ENCODE measurements around the gene EXOG. TPM values are rescaled to one million over a fixed set of nuclear protein-coding genes. Genes with fewer than 3 reads are reported as not detected.

EXOG gene
- total RNA-seq, 2 donors from 2014 or later, result 6.1 to 12.0 TPM

GRCh38 chr3:38497031-38497430, 891 bp downstream of the EXOG start:
- intact Hi-C loops (cut with DNase I), result no loop called here
- Histone ChIP-seq H3K4me1 (no peaks in the 10 kb centered on the region), H3K36me3 (no peaks in the 10 kb centered on the region), H3K4me3 (peak overlapping the region; percentile 58), H3K9ac (ENCODE audit: low read depth in 2 of 2, low read length in 2 of 2) (peak overlapping the region in 1 of 2 donors; percentile 30), H3K9me3 (no peaks in the 10 kb centered on the region), H3K27ac (no peak overlapping the region), H3K27me3 (no peaks in the 10 kb centered on the region)
- TF ChIP-seq CTCF (IDR thresholded peaks at IDR 0.05), result no peak
- DNase-seq, result no peak

DNA sequence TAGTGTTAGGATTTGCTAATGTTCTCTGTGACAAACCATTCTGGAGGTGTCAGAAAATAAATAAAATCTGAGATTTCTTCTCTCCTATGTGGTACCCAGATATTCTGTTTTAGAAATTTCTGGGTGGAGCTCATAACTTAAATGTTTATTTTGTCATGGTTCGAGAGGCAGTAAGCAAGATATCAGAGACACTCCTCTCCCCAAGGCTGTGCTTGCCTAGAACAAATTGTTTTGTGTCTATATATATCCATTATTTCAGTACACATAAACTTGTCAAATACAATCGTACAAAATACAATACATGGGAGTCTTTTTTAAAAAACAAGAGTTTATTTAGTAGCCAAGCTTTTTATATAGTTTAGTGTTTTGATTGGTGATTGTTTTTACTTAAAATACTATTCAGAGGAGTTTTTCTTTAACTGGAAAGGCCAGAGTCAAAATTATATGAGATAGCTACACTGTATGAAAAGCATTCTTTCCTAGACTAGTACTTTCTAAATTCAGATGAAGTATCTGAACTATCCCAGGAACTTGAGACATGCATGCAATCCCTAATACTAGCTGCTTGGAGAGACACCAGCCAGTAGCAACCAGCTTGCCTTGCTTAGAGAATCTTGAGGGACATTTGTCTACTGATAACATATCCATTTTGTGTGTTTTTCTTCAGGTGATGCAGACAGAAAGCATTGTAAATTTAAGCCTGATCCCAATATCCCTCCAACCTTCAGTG, 4.7 kb downstream of the EXOG start:
- intact Hi-C loops (cut with DNase I), result no loop called here
- Histone ChIP-seq H3K4me1 (no peaks in the 10 kb centered on the region), H3K27ac (no peak overlapping the region), H3K36me3 (no peaks in the 10 kb centered on the region), H3K9me3 (no peaks in the 10 kb centered on the region), H3K27me3 (no peaks in the 10 kb centered on the region), H3K4me3 (no peak overlapping the region), H3K9ac (ENCODE audit: low read depth in 2 of 2, low read length in 2 of 2) (no peak overlapping the region)
- no peak for TF ChIP-seq CTCF (IDR thresholded peaks at IDR 0.05)
- no peak for DNase-seq

DNA sequence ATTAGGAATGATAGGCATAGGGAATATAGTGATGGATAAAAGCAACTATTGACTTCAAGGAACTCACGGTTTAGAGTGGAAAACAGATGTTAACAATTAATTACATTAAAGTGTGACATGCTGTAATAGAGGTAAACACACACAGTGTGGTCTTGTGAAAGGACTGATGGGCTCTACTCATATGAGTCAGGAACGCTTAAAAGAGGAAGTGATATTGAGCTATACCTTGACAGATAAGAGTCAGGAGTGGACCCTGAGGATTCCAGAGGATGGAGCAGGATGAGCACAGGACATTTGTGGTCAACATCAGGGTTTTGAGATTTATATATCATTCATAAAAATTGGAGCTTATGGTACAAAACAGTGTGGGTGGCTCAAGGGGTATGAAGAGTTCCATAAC, 11.0 kb downstream of the EXOG start:
- no peak for TF ChIP-seq CTCF (IDR thresholded peaks at IDR 0.05)
- Histone ChIP-seq H3K4me3 (no peak overlapping the region), H3K27ac (no peak overlapping the region), H3K9ac (ENCODE audit: low read depth in 2 of 2, low read length in 2 of 2) (no peak overlapping the region), H3K4me1 (no peaks in the 10 kb centered on the region), H3K36me3 (no peaks in the 10 kb centered on the region), H3K9me3 (no peaks in the 10 kb centered on the region), H3K27me3 (no peaks in the 10 kb centered on the region)
- intact Hi-C loops (cut with DNase I), result no loop called here
- DNase-seq, result no peak

DNA sequence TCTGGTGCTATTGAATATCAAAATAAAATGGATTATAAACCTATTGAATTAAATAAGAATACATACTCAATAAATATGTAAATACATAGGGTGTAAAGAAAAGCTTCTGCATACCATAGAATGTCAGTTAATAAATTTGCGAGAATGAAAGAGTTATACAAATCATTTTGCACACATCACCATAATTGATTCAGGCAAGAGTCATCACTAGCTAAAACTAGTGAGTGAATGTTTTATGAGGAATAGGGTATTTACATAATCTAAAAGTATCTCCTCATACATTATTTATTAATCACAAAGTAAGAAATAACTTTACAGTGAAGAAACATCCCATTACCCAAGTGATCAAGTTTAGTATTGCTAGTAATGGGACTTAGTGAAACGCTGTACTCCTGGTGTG, 13.6 kb downstream of the EXOG start:
- no peaks in the 10 kb centered on the region for H3K4me1 ChIP-seq
- H3K36me3 ChIP-seq, result no peaks in the 10 kb centered on the region
- H3K27ac ChIP-seq, result no peak overlapping the region
- no peaks in the 10 kb centered on the region for H3K9me3 ChIP-seq
- intact Hi-C loops (cut with DNase I), result no loop called here
- no peak for TF ChIP-seq CTCF (IDR thresholded peaks at IDR 0.05)
- no peak overlapping the region for H3K9ac ChIP-seq (ENCODE audit: low read depth in 2 of 2, low read length in 2 of 2)
- no peaks in the 10 kb centered on the region for H3K27me3 ChIP-seq
- H3K4me3 ChIP-seq, result no peak overlapping the region
- DNase-seq, result no peak

GRCh38 chr3:38510631-38511030, 14.5 kb downstream of the EXOG start:
- Histone ChIP-seq H3K27me3 (no peaks in the 10 kb centered on the region), H3K27ac (no peak overlapping the region), H3K9ac (ENCODE audit: low read depth in 2 of 2, low read length in 2 of 2) (no peak overlapping the region), H3K4me1 (no peaks in the 10 kb centered on the region), H3K4me3 (no peak overlapping the region), H3K36me3 (no peaks in the 10 kb centered on the region), H3K9me3 (no peaks in the 10 kb centered on the region)
- intact Hi-C loops (cut with DNase I), result no loop called here
- no peak for TF ChIP-seq CTCF (IDR thresholded peaks at IDR 0.05)
- no peak for DNase-seq
